ACC112 (cell line): Measurements from ENCODE around the gene SLC1A3.
A peak's percentile ranks its signal among the peaks of the same experiment; 100 is the strongest.
"Not testable (repeated sequence)": the region's sequence is repeated elsewhere in the genome, so short reads cannot be mapped to it uniquely, and the experiment has no call there.

Experiments used
- H2AFZ ChIP-seq: fragments of 200-600 bp; sonication (generic); one replicate; pipeline ENCODE4 v1.6.0; 2017; ENCODE audit warnings: antibody characterized with exemption, low read length; ENCODE audit not compliant: unreplicated experiment
- H3K27ac ChIP-seq: fragments of 200-600 bp; sonication (generic); 2 replicates; pipeline ENCODE4 v1.5.1; 2014; ENCODE audit warnings: low read depth, mild to moderate bottlenecking, antibody characterized with exemption, low read length, moderate library complexity
- H3K27me3 ChIP-seq: fragments of 200-600 bp; sonication (generic); 2 replicates; pipeline ENCODE4 v1.6.1; 2014; ENCODE audit warnings: mild to moderate bottlenecking, antibody characterized with exemption, low read length, moderate library complexity, mixed read lengths; ENCODE audit not compliant: insufficient read depth
- H3K36me3 ChIP-seq: fragments of 200-600 bp; sonication (generic); 2 replicates; pipeline ENCODE4 v1.6.1; 2016; ENCODE audit warnings: mild to moderate bottlenecking, antibody characterized with exemption, low read length, moderate library complexity, mixed read lengths; ENCODE audit not compliant: insufficient read depth
- H3K4me1 ChIP-seq: fragments of 200-600 bp; sonication (generic); one replicate; pipeline ENCODE4 v1.6.1; 2016; ENCODE audit warnings: low read length, mixed read lengths; ENCODE audit not compliant: insufficient read depth, unreplicated experiment, control insufficient read depth
- H3K4me3 ChIP-seq: fragments of 200-600 bp; sonication (generic); 2 replicates; pipeline ENCODE4 v1.5.1; 2014; ENCODE audit warnings: mild to moderate bottlenecking, low read depth, low read length
- H3K79me2 ChIP-seq: fragments of 200-600 bp; sonication (generic); one replicate; pipeline ENCODE4 v1.6.0; 2016; ENCODE audit warnings: low read length; ENCODE audit not compliant: control insufficient read depth, unreplicated experiment, insufficient read depth

Gene SLC1A3

GRCh38 chr5:36606428-36607113, at the start of gene SLC1A3:
Gene SLC1A3 (plus strand): TSS chr5:36606606. CDS start chr5:36608424, 1,818 bp downstream.
- Histone ChIP-seq H3K79me2 (peaks cover 5% of the 10 kb centered on the region), H3K4me1 (peaks cover 14% of the 10 kb centered on the region), H3K4me3 (peak within 1 kb of the TSS; percentile 86), H2AFZ (peak within 1 kb of the TSS; percentile 70), H3K36me3 (peaks cover 5% of the 10 kb centered on the region), H3K27ac (peak within 1 kb of the TSS; percentile 69), H3K27me3 (no peaks in the 10 kb centered on the region)

GRCh38 chr5:36558641-36559040, 47.8 kb upstream of the SLC1A3 start:
- Histone ChIP-seq H3K36me3 (no peaks in the 10 kb centered on the region), H3K4me3 (no peak overlapping the region), H3K27ac (no peak overlapping the region), H3K79me2 (no peaks in the 10 kb centered on the region), H2AFZ (peak overlapping the region; percentile 32), H3K27me3 (no peaks in the 10 kb centered on the region), H3K4me1 (no peaks in the 10 kb centered on the region)

- H3K36me3 ChIP-seq = no peaks in the 10 kb centered on the region
- no peaks in the 10 kb centered on the region for H3K27me3 ChIP-seq
- no peaks in the 10 kb centered on the region for H3K4me1 ChIP-seq
- peak overlapping the region; percentile 14 for H2AFZ ChIP-seq
- H3K4me3 ChIP-seq = no peak overlapping the region
- H3K27ac ChIP-seq = no peak overlapping the region
- no peaks in the 10 kb centered on the region for H3K79me2 ChIP-seq
Observed at GRCh38 chr5:36561601-36562000, 44.8 kb upstream of the SLC1A3 start.

- H3K4me1 ChIP-seq = peaks cover 47% of the 10 kb centered on the region
Observed at GRCh38 chr5:36569491-36569890, 36.9 kb upstream of the SLC1A3 start.

GRCh38 chr5:36570301-36571095, 35.9 kb upstream of the SLC1A3 start:
- H3K4me1 ChIP-seq = peaks cover 57% of the 10 kb centered on the region
- H2AFZ ChIP-seq = peak overlapping the region; percentile 0

More at GRCh38 chr5:36569491-36569890, 36.9 kb upstream of the SLC1A3 start:
- no peaks in the 10 kb centered on the region for H3K27me3 ChIP-seq
- 0 out of 2 replicates have a peak overlapping the region, but pooled peaks have one; percentile 1 for H3K4me3 ChIP-seq
- H2AFZ ChIP-seq = no peak overlapping the region
- no peaks in the 10 kb centered on the region for H3K36me3 ChIP-seq
- no peaks in the 10 kb centered on the region for H3K79me2 ChIP-seq
- H3K27ac ChIP-seq = peak overlapping the region; percentile 31; the same call in 1 of the 2 replicates

GRCh38 chr5:36571401-36572042, 34.9 kb upstream of the SLC1A3 start:
- Histone ChIP-seq H3K27me3 (no peaks in the 10 kb centered on the region), H3K4me1 (peaks cover 57% of the 10 kb centered on the region), H3K36me3 (no peaks in the 10 kb centered on the region), H3K4me3 (no peak overlapping the region), H2AFZ (no peak overlapping the region), H3K79me2 (no peaks in the 10 kb centered on the region), H3K27ac (no peak overlapping the region)

More at GRCh38 chr5:36570301-36571095, 35.9 kb upstream of the SLC1A3 start:
- H3K79me2 ChIP-seq = no peaks in the 10 kb centered on the region
- no peak overlapping the region for H3K4me3 ChIP-seq
- H3K27me3 ChIP-seq = no peaks in the 10 kb centered on the region
- no peaks in the 10 kb centered on the region for H3K36me3 ChIP-seq
- H3K27ac ChIP-seq = peak overlapping the region; percentile 31

GRCh38 chr5:36573438-36573837, 33.0 kb upstream of the SLC1A3 start:
- H2AFZ ChIP-seq = peak overlapping the region; percentile 51
- H3K4me3 ChIP-seq = no peak overlapping the region
- H3K4me1 ChIP-seq = peaks cover 57% of the 10 kb centered on the region
- no peaks in the 10 kb centered on the region for H3K27me3 ChIP-seq
- H3K79me2 ChIP-seq = no peaks in the 10 kb centered on the region
- H3K36me3 ChIP-seq = no peaks in the 10 kb centered on the region
- H3K27ac ChIP-seq = peak overlapping the region; percentile 34; the same call in 1 of the 2 replicates

- Histone ChIP-seq H3K27me3 (no peaks in the 10 kb centered on the region), H2AFZ (no peak overlapping the region), H3K36me3 (no peaks in the 10 kb centered on the region), H3K27ac (peak overlapping the region; percentile 64), H3K4me3 (peak overlapping the region; percentile 37; the same call in 1 of the 2 replicates), H3K4me1 (peaks cover 40% of the 10 kb centered on the region), H3K79me2 (no peaks in the 10 kb centered on the region)
Observed at GRCh38 chr5:36575361-36575781, 31.0 kb upstream of the SLC1A3 start.

GRCh38 chr5:36576721-36577120, 29.7 kb upstream of the SLC1A3 start:
- no peak overlapping the region for H3K4me3 ChIP-seq
- H3K4me1 ChIP-seq = peaks cover 28% of the 10 kb centered on the region
- H3K79me2 ChIP-seq = no peaks in the 10 kb centered on the region
- H3K27ac ChIP-seq = no peak overlapping the region
- H2AFZ ChIP-seq = no peak overlapping the region
- H3K27me3 ChIP-seq = peaks cover 7% of the 10 kb centered on the region; the same call in 1 of the 2 replicates
- no peaks in the 10 kb centered on the region for H3K36me3 ChIP-seq

GRCh38 chr5:36579858-36580257, 26.5 kb upstream of the SLC1A3 start:
- H3K4me1 ChIP-seq, H3K79me2 ChIP-seq, H3K27ac ChIP-seq, H2AFZ ChIP-seq, H3K36me3 ChIP-seq, H3K4me3 ChIP-seq: not testable (repeated sequence)
- peaks cover 12% of the 10 kb centered on the region; the same call in 1 of the 2 replicates for H3K27me3 ChIP-seq
